Islet precursor cell (in vitro differentiated cells): Measurements from ENCODE around the gene SLC7A4.

Experiments used
- DNase-seq: peaks from one replicate; pipeline ENCODE4 v3.0.0-alpha.2; 2018

SLC7A4 gene

GRCh38 chr22:20995329-20996030, 36.9 kb downstream of the SLC7A4 start:
- DNase-seq = no peak

- DNase-seq = no peak
Measured at GRCh38 chr22:20994902-20995241, 37.5 kb downstream of the SLC7A4 start.

- DNase-seq = no peak
Measured at GRCh38 chr22:20994128-20994901, 38.0 kb downstream of the SLC7A4 start.

GRCh38 chr22:20993304-20994127, 38.8 kb downstream of the SLC7A4 start:
- DNase-seq = no peak

- no peak for DNase-seq
Measured at GRCh38 chr22:20992456-20993303, 39.7 kb downstream of the SLC7A4 start.

- DNase-seq = no peak
Measured at GRCh38 chr22:20992056-20992442, 40.3 kb downstream of the SLC7A4 start.

- DNase-seq = no peak
Measured at GRCh38 chr22:20991252-20992055, 40.9 kb downstream of the SLC7A4 start.

GRCh38 chr22:20990184-20991180, 41.9 kb downstream of the SLC7A4 start:
- DNase-seq = no peak

GRCh38 chr22:20989323-20990138, 42.8 kb downstream of the SLC7A4 start:
- no peak for DNase-seq

GRCh38 chr22:20988573-20989322, 43.6 kb downstream of the SLC7A4 start:
- no peak for DNase-seq

GRCh38 chr22:20987375-20987774, 45.0 kb downstream of the SLC7A4 start:
- no peak for DNase-seq

GRCh38 chr22:20986365-20986764, 46.0 kb downstream of the SLC7A4 start:
- DNase-seq = no peak

GRCh38 chr22:20985720-20986119, 46.6 kb downstream of the SLC7A4 start:
- DNase-seq = no peak

- DNase-seq = no peak
Measured at GRCh38 chr22:20983081-20983771, 49.1 kb downstream of the SLC7A4 start.

- DNase-seq = no peak
Measured at GRCh38 chr22:20982563-20982882, 49.8 kb downstream of the SLC7A4 start.

- peak; percentile 89 for DNase-seq
Measured at GRCh38 chr22:20981787-20982562, 50.4 kb downstream of the SLC7A4 start, which contains the start of gene LZTR1. LZTR1 (plus strand) TSS chr22:20982297; CDS start chr22:20982372, 75 bp downstream.
